NT2/D1 (cell line): ENCODE results near the gene PCYT1A.

ENCODE experiments used
- DNase-seq: peaks from one replicate; pipeline ENCODE4 v3.0.0-alpha.2; 2011; ENCODE audit warnings: low read depth, low spot score
- H3K27me3 ChIP-seq: 2 replicates; pipeline ENCODE4 v1.6.0; 2011; ENCODE audit warnings: mild to moderate bottlenecking; ENCODE audit not compliant: insufficient read length, insufficient read depth
- H3K36me3 ChIP-seq: 2 replicates; pipeline ENCODE4 v1.6.1; 2011; ENCODE audit warnings: mild to moderate bottlenecking, low read length, mixed read lengths; ENCODE audit not compliant: insufficient read depth, insufficient read length
- H3K4me1 ChIP-seq: 2 replicates; pipeline ENCODE4 v1.5.1; 2011; ENCODE audit not compliant: insufficient read depth, insufficient read length
- H3K4me3 ChIP-seq: 2 replicates; pipeline ENCODE4 v1.5.1; 2011; ENCODE audit warnings: low read depth; ENCODE audit not compliant: insufficient read length
- H3K9ac ChIP-seq: 2 replicates; pipeline ENCODE4 v1.6.0; 2011; ENCODE audit warnings: low read depth; ENCODE audit not compliant: insufficient read length
- H3K9me3 ChIP-seq: 2 replicates; pipeline ENCODE4 v1.5.1; 2011; ENCODE audit warnings: mild to moderate bottlenecking, low read length; ENCODE audit not compliant: insufficient read depth
- SUZ12 ChIP-seq: IDR thresholded peaks from 2 replicates; pipeline ENCODE4 v1.6.1; 2011; ENCODE audit not compliant: insufficient read length, insufficient read depth; ENCODE audit errors: extremely low read depth
- YY1 ChIP-seq: IDR thresholded peaks from 2 replicates; pipeline ENCODE4 v1.6.1; 2011; ENCODE audit not compliant: insufficient read length, insufficient read depth
- ZNF274 ChIP-seq: IDR thresholded peaks from 2 replicates; pipeline ENCODE4 v1.6.1; 2011; ENCODE audit warnings: mild to moderate bottlenecking, low read depth, low read length

The PCYT1A gene

DNA sequence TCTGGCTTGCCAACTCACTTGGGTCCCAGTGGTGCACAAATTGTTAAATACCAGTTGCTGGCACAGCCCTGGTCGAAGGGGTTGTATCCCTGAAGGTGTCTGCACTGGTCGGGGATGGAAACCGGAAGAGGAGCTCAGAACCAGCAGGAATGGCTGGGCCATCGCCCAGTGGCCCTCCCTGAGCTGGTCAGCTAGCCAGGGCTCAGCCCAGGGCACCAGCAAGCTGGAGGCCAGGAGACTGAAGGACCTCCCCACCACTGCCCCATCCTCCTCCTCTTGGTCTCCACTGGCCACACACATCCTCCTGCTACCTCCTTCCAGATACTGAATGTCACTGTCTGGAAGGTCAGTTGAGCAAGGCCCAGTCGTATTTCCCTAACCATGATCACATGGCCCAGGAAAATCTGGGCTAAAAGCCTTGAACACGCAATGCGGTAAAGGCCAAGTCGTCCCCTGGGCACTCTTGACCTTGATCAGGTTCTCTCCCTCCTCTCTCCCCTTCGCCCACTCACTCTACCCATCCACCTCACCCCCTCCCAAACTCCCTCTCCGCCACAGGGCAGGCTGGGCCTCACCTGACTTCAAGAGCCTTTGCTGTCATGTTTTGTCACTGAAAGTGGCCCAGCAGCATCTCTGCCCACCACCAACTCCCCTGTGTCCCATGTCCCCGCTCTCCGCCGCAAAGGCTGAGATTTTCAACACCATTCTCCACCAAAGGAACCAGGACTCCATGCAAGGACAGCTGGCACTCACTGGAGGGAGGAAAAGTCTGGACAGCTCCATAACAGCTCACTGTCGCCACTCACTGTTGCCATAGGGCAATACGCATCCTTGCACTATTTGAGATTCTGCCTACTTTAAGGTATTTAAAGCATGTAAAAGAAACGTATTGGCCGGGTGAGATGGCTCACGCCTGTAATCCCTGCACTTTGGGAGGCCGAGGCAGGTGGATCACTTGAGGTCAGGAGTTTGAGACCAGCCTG is 88.5 kb downstream of the PCYT1A start:
- Histone ChIP-seq H3K9me3 (no peaks in the 10 kb centered on the region), H3K9ac (no peak overlapping the region), H3K4me3 (no peak overlapping the region), H3K36me3 (no peaks in the 10 kb centered on the region), H3K27me3 (no peaks in the 10 kb centered on the region), H3K4me1 (peaks cover 14% of the 10 kb centered on the region)
- DNase-seq = no peak
- TF ChIP-seq YY1 (no peak), ZNF274 (no peak), SUZ12 (no peak)

DNA sequence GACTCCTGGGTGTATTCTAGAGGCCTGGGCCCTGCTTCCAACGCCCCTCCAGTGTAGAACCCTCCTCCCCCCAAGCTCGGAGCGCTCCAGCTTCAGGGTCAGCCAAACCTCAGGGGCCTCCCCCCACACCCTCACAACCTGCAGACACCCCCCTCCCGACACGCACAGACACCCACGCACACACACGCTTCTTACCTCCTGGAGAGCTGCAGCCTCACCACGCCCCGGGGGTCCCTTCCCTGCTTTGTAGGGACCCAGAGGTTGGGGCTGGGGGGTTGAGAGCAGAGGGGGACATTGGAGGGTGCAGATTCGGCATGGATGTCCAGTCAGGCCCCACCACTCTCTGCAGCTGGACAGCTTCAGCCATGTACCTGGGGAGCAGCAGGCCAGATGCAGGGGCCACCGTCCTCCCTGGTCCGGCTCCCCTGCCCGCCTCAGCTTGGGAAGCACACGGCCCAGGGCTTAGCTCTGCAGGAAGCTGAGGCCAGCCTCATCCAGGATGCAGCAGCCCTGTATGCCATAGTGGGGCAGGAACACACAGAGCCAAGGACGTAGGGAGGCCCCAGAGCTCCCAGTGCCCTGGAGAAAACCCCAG is 89.3 kb downstream of the PCYT1A start:
- TF ChIP-seq SUZ12 (no peak), ZNF274 (no peak), YY1 (no peak)
- no peak overlapping the region for H3K4me3 ChIP-seq
- H3K9me3 ChIP-seq = no peaks in the 10 kb centered on the region
- no peak overlapping the region for H3K9ac ChIP-seq
- H3K4me1 ChIP-seq = peaks cover 19% of the 10 kb centered on the region
- no peak for DNase-seq
- no peaks in the 10 kb centered on the region for H3K36me3 ChIP-seq
- no peaks in the 10 kb centered on the region for H3K27me3 ChIP-seq

DNA sequence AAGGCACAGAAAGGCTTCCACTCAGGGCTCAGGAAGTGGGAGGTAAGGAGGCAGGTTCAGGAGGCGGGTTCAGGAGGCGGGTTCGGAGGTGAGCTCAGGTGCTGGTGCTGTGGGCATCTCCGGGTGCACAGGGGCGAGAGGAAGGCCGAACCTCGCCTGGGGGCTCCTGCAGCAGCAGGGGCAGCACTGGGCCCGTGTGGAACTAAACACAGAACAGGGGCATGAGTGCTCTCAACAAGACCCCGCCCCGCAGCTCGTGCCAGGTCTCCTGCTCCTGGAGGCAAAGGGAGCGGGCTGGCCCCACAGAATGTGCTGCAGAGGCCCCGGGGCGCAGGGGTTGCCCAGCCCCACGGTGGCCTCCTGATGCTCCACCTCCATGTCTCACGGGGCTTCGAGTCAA is 90.0 kb downstream of the PCYT1A start:
- no peaks in the 10 kb centered on the region for H3K36me3 ChIP-seq
- no peaks in the 10 kb centered on the region for H3K9me3 ChIP-seq
- H3K27me3 ChIP-seq = no peaks in the 10 kb centered on the region
- peaks cover 17% of the 10 kb centered on the region for H3K4me1 ChIP-seq
- TF ChIP-seq SUZ12 (no peak), ZNF274 (no peak), YY1 (no peak)
- DNase-seq = no peak
- H3K4me3 ChIP-seq = no peak overlapping the region
- H3K9ac ChIP-seq = peak overlapping the region; percentile 56

DNA sequence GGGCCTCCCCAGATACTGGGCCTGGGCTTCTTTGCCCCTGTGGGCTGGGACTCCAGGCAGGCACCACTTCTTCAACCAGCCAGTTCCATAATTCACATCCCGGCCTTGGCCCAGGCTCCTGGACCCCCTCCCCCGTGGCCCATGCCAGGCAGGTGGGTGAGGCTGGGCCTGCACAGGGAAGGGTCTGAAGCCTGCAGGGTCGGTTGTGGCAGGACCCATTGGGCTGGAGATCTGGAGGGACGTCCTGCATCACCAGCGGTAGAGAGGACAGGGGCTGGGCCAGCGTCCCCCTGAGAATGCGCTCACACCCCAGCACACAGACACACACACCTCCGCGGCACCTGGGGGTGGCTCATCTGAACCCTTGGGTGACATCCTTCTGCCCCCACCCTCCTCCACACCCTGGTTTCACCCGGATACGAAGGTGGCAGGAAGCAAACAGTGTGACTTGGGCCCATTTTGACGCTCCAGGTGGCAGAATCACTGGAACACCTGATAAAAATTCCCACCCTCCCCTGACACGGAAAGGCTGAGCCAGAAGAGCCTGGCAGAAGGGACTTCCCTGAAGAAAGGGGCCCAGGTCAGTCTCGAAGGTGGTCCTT is 91.8 kb downstream of the PCYT1A start:
- no peaks in the 10 kb centered on the region for H3K36me3 ChIP-seq
- no peaks in the 10 kb centered on the region for H3K27me3 ChIP-seq
- DNase-seq = no peak
- H3K9me3 ChIP-seq = no peaks in the 10 kb centered on the region
- no peak for TF ChIP-seq YY1
- no peak for TF ChIP-seq SUZ12
- no peak for TF ChIP-seq ZNF274
- H3K4me3 ChIP-seq = no peak overlapping the region
- peak overlapping the region; percentile 28 for H3K9ac ChIP-seq
- peaks cover 24% of the 10 kb centered on the region for H3K4me1 ChIP-seq

DNA sequence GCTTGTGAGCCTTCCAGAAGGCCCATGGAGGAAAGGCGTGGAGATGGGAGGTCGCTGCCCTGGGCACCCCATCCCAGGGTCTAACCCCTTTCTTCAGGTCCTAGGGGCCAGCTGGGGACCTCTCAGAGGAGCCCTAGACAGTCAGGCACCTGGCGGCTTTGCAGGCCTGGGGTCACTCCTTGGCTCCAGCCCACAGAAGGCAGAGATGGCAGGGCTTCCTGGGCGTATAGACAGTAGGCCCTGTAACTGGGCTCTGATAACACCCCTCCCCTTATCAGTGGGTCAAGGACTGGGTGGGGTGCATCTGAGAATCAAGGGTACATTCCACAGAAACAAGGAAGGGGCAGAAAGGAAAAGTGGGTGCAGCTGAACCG is 93.0 kb downstream of the PCYT1A start:
- H3K4me3 ChIP-seq = no peak overlapping the region
- H3K27me3 ChIP-seq = no peaks in the 10 kb centered on the region
- H3K9ac ChIP-seq = peak overlapping the region; percentile 29
- H3K9me3 ChIP-seq = no peaks in the 10 kb centered on the region
- H3K4me1 ChIP-seq = peaks cover 24% of the 10 kb centered on the region
- no peak for DNase-seq
- no peak for TF ChIP-seq YY1
- no peak for TF ChIP-seq ZNF274
- no peak for TF ChIP-seq SUZ12
- no peaks in the 10 kb centered on the region for H3K36me3 ChIP-seq

DNA sequence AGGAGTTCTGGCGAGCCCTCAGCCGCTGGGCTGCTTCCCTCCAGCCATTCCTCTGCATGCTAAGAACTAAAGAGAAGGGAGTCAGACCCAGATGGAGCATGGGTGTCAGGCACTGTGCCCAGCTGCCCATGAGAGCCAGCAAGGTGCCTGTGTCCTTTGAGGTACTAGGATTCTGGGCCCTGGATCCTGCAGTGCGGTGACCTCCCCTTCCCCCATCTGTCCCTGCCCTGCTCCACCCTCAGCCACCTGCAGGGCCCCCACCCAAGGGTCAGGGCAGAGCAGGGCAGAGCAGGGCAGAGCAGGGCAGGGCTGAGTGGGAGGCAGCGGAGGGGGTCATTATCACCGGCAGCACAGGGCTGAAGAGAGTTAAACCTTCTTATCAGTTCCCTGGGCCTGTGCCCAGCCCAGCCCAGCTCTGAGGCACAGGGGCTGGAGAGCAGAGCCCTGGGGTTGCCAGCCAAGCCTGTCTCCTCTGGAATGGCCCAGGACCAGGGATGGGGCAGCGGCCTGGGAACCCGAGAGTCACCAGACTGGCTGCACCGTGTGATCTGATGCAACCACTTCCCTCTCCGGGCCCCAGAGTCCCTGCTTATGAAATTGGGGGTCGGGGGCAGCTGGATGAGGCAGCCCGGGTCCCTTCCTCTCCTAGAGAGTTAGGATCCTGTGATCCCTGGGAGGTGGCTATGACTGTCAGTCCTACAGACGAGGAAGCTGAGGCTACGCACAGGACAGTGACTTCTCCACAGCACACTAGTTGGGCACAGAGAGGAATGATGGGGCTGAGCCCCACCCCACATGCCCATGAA is 93.6 kb downstream of the PCYT1A start:
- H3K9ac ChIP-seq = peak overlapping the region; percentile 29
- no peak for DNase-seq

More for the DNA sequence above, 93.6 kb downstream of the PCYT1A start:
- Histone ChIP-seq H3K4me3 (no peak overlapping the region), H3K9me3 (no peaks in the 10 kb centered on the region), H3K27me3 (no peaks in the 10 kb centered on the region), H3K36me3 (no peaks in the 10 kb centered on the region), H3K4me1 (peaks cover 26% of the 10 kb centered on the region)
- no peak for TF ChIP-seq SUZ12
- no peak for TF ChIP-seq ZNF274
- no peak for TF ChIP-seq YY1
